Measurements from ENCODE around the gene SLC12A7. TPM values are rescaled to one million over a fixed set of nuclear protein-coding genes. Genes with fewer than 3 reads are reported as not detected.
A peak's percentile ranks its signal among the peaks of the same experiment; 100 is the strongest.
"Not testable (repeated sequence)": the region's sequence is repeated elsewhere in the genome, so short reads cannot be mapped to it uniquely, and the experiment has no call there.

SLC12A7 gene
- total RNA-seq, 1 donor from 2014 or later, result 4.9 TPM

DNA sequence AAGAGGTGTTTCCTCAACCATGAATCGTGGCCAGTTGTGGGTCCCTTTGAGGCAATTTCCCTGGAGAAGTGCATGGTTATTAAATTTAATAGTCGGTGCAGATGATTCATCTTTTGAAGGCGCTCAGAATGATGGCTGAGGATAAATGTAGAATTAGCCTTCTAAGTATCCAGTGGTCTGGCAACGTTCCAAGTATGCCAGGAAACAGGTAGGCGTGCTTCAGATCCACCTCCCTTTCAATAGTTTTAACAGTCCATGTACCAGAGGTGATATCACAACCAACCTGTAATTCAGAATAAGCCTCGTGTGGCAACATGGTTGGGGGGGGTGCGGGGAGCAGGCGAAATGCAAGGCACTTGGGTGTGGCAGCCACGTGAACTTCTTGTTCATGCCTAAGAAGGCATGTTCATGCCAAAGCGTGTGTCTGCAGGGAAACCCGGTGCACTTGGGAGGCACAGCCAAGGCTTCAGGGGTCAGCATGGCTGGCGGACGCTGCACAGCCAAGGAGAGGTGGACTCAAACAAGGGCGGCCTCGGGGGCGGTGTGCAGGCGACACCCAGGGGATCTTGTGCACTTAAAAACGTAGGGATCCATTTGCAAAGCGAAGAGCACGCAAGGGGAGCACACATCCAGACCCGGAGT is 108.4 kb downstream of the SLC12A7 start:
- Mint-ChIP-seq H3K27ac (ENCODE audit: unreplicated experiment) (no peak overlapping the region), H3K36me3 (ENCODE audit: low read depth) (no peaks in the 10 kb centered on the region), H3K4me1 (ENCODE audit: low read depth) (peaks cover 10% of the 10 kb centered on the region), H3K27me3 (ENCODE audit: low read depth) (peaks cover 72% of the 10 kb centered on the region), H3K4me3 (ENCODE audit: unreplicated experiment) (no peak overlapping the region), H3K9me3 (ENCODE audit: low read depth) (no peaks in the 10 kb centered on the region)
- TF ChIP-seq, protein P1, sequence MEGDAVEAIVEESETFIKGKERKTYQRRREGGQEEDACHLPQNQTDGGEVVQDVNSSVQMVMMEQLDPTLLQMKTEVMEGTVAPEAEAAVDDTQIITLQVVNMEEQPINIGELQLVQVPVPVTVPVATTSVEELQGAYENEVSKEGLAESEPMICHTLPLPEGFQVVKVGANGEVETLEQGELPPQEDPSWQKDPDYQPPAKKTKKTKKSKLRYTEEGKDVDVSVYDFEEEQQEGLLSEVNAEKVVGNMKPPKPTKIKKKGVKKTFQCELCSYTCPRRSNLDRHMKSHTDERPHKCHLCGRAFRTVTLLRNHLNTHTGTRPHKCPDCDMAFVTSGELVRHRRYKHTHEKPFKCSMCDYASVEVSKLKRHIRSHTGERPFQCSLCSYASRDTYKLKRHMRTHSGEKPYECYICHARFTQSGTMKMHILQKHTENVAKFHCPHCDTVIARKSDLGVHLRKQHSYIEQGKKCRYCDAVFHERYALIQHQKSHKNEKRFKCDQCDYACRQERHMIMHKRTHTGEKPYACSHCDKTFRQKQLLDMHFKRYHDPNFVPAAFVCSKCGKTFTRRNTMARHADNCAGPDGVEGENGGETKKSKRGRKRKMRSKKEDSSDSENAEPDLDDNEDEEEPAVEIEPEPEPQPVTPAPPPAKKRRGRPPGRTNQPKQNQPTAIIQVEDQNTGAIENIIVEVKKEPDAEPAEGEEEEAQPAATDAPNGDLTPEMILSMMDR (IDR thresholded peaks at IDR 0.05), result no peak
- no peak for DNase-seq (ENCODE audit: low spot score)

GRCh38 chr5:1002836-1003235 is 109.0 kb downstream of the SLC12A7 start:
- TF ChIP-seq, protein P1 (IDR thresholded peaks at IDR 0.05), result no peak
- no peak for DNase-seq (ENCODE audit: low spot score)
- no peaks in the 10 kb centered on the region for H3K36me3 Mint-ChIP-seq (ENCODE audit: low read depth)
- H3K4me1 Mint-ChIP-seq (ENCODE audit: low read depth), result peaks cover 10% of the 10 kb centered on the region
- no peak overlapping the region for H3K4me3 Mint-ChIP-seq (ENCODE audit: unreplicated experiment)
- no peaks in the 10 kb centered on the region for H3K9me3 Mint-ChIP-seq (ENCODE audit: low read depth)
- H3K27me3 Mint-ChIP-seq (ENCODE audit: low read depth), result peaks cover 71% of the 10 kb centered on the region
- no peak overlapping the region for H3K27ac Mint-ChIP-seq (ENCODE audit: unreplicated experiment)

DNA sequence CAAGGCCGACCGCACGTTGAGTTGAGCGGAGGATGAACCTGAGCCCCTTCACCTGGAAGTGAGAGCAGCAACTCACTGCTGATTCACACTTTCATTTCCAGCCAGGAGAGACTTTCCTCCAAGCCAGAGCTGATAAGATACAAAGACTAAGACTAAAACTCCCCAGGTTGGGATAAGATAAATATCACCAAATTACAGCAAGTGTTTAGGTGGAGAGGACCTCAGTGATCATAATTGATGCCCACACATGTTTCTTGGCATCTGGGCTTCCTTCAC is 109.7 kb downstream of the SLC12A7 start:
- no peak overlapping the region for H3K27ac Mint-ChIP-seq (ENCODE audit: unreplicated experiment)
- DNase-seq (ENCODE audit: low spot score), result no peak
- no peak overlapping the region for H3K4me3 Mint-ChIP-seq (ENCODE audit: unreplicated experiment)
- no peaks in the 10 kb centered on the region for H3K36me3 Mint-ChIP-seq (ENCODE audit: low read depth)
- peaks cover 12% of the 10 kb centered on the region for H3K4me1 Mint-ChIP-seq (ENCODE audit: low read depth)
- H3K27me3 Mint-ChIP-seq (ENCODE audit: low read depth), result peaks cover 66% of the 10 kb centered on the region
- H3K9me3 Mint-ChIP-seq (ENCODE audit: low read depth), result no peaks in the 10 kb centered on the region
- TF ChIP-seq, protein P1 (IDR thresholded peaks at IDR 0.05), result no peak

DNA sequence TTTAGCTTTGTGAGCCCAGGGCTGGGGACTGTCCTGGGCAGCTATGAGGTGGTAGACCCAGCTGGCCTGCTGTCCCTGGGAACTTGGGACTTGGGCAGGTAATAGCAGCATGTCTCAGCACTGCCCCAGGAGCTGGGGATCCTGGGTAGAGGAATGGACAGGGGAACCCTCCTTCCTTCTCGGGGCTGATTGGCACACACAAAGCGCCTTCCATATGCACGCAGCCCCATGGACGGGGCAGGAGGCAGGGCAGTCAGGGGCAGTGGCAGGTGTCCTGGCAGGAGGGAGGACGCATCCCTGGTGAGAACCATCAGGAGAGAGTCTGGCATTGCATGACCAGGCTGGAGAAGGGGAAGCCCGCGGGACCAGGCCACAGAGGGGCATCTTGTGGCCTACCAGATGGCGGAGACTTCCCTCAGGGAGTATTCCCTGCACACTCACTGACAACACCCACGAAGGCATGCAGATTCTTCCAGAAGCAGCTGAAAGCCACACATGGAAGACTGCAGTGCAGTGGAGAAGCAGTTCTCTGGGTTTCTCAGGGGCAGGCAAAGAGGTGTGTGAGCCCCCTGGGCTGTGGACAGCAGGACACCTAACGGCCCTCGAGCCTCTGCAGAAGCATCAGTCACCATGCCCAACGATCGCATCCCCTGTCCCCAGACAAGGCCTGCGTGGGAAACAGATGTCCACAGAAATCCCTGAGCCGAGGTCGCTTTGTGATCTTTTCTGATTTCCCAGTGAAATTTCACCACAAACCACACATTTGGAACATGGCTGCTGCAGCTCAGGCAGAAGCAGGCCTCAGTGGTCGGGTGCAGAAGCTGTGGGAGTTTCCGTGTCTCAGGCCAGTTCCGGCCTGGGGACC is 110.2 kb downstream of the SLC12A7 start:
- Mint-ChIP-seq H3K9me3 (ENCODE audit: low read depth) (no peaks in the 10 kb centered on the region), H3K27ac (ENCODE audit: unreplicated experiment) (no peak overlapping the region), H3K36me3 (ENCODE audit: low read depth) (no peaks in the 10 kb centered on the region), H3K4me1 (ENCODE audit: low read depth) (peaks cover 18% of the 10 kb centered on the region), H3K27me3 (ENCODE audit: low read depth) (peaks cover 66% of the 10 kb centered on the region), H3K4me3 (ENCODE audit: unreplicated experiment) (no peak overlapping the region)
- peak; percentile 48 for DNase-seq (ENCODE audit: low spot score)
- TF ChIP-seq, protein P1 (IDR thresholded peaks at IDR 0.05), result no peak

- Mint-ChIP-seq H3K4me1 (ENCODE audit: low read depth) (peaks cover 18% of the 10 kb centered on the region), H3K27me3 (ENCODE audit: low read depth) (peaks cover 63% of the 10 kb centered on the region)
- not testable (repeated sequence) for H3K9me3 Mint-ChIP-seq (ENCODE audit: low read depth); H3K27ac Mint-ChIP-seq (ENCODE audit: unreplicated experiment); H3K36me3 Mint-ChIP-seq (ENCODE audit: low read depth); H3K4me3 Mint-ChIP-seq (ENCODE audit: unreplicated experiment)
- DNase-seq (ENCODE audit: low spot score), result peak; percentile 57
Measured at GRCh38 chr5:1000831-1001230, 111.0 kb downstream of the SLC12A7 start.

Small RNA genes lying within 50 kb of the gene (microRNA-seq; reads per million reads assigned to microRNA genes)
- gene MIR4635 (ENCODE audit: borderline number of aligned reads), result not detected

Other genes starting within 250 kb of the SLC12A7 start
- gene BRD9, start 219.3 kb downstream of the SLC12A7 start, total RNA-seq, result 26.5 to 30.4 TPM (median 30.1 TPM) in 3 replicates
- 4.9 to 8.1 TPM (median 6.4 TPM) in 3 replicates for gene TRIP13, start 219.2 kb downstream of the SLC12A7 start, total RNA-seq
- gene NKD2, start 103.3 kb downstream of the SLC12A7 start, total RNA-seq, result not detected in 3 replicates
- gene SLC6A19, start 89.5 kb upstream of the SLC12A7 start, total RNA-seq, result not detected in 3 replicates
- not detected in 3 replicates for gene SLC6A18, start 113.3 kb upstream of the SLC12A7 start, total RNA-seq
- not detected in 3 replicates for gene TERT, start 183.0 kb upstream of the SLC12A7 start, total RNA-seq
- 75.8 to 108 TPM (median 81.6 TPM) in 3 replicates for gene CLPTM1L, start 233.0 kb upstream of the SLC12A7 start, total RNA-seq

Measured in chondrocyte (in vitro differentiated cells).